Measurements from ENCODE around the gene SH3PXD2A.

- TF ChIP-seq, protein P1, sequence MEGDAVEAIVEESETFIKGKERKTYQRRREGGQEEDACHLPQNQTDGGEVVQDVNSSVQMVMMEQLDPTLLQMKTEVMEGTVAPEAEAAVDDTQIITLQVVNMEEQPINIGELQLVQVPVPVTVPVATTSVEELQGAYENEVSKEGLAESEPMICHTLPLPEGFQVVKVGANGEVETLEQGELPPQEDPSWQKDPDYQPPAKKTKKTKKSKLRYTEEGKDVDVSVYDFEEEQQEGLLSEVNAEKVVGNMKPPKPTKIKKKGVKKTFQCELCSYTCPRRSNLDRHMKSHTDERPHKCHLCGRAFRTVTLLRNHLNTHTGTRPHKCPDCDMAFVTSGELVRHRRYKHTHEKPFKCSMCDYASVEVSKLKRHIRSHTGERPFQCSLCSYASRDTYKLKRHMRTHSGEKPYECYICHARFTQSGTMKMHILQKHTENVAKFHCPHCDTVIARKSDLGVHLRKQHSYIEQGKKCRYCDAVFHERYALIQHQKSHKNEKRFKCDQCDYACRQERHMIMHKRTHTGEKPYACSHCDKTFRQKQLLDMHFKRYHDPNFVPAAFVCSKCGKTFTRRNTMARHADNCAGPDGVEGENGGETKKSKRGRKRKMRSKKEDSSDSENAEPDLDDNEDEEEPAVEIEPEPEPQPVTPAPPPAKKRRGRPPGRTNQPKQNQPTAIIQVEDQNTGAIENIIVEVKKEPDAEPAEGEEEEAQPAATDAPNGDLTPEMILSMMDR (IDR thresholded peaks at IDR 0.05) = no peak
- TF ChIP-seq EZH2phosphoT487 (IDR thresholded peaks at IDR 0.05) = no peak
- no peak for TF ChIP-seq EZH2 (IDR thresholded peaks at IDR 0.05)
Measured at GRCh38 chr10:103597003-103597402, 258.4 kb downstream of the SH3PXD2A start.

Measured in neural progenitor cell (in vitro differentiated cells).